ENCODE measurements around the gene OBP2B. TPM values are rescaled to one million over a fixed set of nuclear protein-coding genes. Genes with fewer than 3 reads are reported as not detected.

Gene OBP2B
- total RNA-seq, 1 experiment from 2014 or later, result not detected

DNA sequence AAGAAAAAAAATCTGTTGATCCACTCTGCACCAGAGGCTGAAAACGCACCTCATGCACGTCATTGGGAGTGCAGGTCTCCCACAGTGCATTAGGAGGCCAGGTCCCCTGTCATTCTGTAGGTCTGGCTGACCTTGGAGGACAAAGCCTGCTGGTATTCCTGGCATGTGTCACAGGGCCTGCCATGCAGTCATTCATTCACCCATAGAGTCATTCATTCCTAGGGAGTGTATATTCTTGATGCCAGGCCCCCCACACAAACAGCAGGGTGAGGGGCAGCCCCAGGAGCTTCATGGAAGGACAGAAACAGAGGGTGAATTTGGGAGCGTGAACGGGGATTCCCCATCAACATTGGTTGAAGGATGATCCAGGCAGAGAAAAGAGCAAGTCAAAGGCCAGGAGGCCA is 47.5 kb downstream of the OBP2B start:
- no peak overlapping the region for H3K4me3 Mint-ChIP-seq (ENCODE audit: unreplicated experiment)
- TF ChIP-seq, protein P1, sequence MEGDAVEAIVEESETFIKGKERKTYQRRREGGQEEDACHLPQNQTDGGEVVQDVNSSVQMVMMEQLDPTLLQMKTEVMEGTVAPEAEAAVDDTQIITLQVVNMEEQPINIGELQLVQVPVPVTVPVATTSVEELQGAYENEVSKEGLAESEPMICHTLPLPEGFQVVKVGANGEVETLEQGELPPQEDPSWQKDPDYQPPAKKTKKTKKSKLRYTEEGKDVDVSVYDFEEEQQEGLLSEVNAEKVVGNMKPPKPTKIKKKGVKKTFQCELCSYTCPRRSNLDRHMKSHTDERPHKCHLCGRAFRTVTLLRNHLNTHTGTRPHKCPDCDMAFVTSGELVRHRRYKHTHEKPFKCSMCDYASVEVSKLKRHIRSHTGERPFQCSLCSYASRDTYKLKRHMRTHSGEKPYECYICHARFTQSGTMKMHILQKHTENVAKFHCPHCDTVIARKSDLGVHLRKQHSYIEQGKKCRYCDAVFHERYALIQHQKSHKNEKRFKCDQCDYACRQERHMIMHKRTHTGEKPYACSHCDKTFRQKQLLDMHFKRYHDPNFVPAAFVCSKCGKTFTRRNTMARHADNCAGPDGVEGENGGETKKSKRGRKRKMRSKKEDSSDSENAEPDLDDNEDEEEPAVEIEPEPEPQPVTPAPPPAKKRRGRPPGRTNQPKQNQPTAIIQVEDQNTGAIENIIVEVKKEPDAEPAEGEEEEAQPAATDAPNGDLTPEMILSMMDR (IDR thresholded peaks at IDR 0.05; ENCODE audit: unreplicated experiment), result no peak
- no TSS peak for BruUV-seq (replicated peaks)
- H3K4me1 Mint-ChIP-seq (ENCODE audit: insufficient read depth, unreplicated experiment), result no peaks in the 10 kb centered on the region
- no peaks in the 10 kb centered on the region for H3K9me3 Mint-ChIP-seq (ENCODE audit: unreplicated experiment)
- H3K36me3 Mint-ChIP-seq (ENCODE audit: insufficient read depth, unreplicated experiment), result no peaks in the 10 kb centered on the region
- CTCF ChIA-PET, result interaction anchor here (0.6 to 0.8 kb wide), 2 partner anchors 9 to 907 kb away, joined by 3 to 4 read pairs; no protein-coding TSS in a partner anchor
- no peak for DNase-seq (ENCODE audit: unreplicated experiment)
- H3K27me3 Mint-ChIP-seq (ENCODE audit: insufficient read depth, unreplicated experiment), result no peaks in the 10 kb centered on the region
- intact Hi-C loops (cut with micrococcal nuclease), result no loop called here
- no peak overlapping the region for H3K27ac Mint-ChIP-seq (ENCODE audit: low read depth, unreplicated experiment)
- POLR2A ChIA-PET, result no interaction called here

GRCh38 chr9:133160742-133161546 is 48.1 kb downstream of the OBP2B start:
- no peaks in the 10 kb centered on the region for H3K27me3 Mint-ChIP-seq (ENCODE audit: insufficient read depth, unreplicated experiment)
- BruUV-seq (replicated peaks), result no TSS peak
- H3K4me1 Mint-ChIP-seq (ENCODE audit: insufficient read depth, unreplicated experiment), result no peaks in the 10 kb centered on the region
- no peaks in the 10 kb centered on the region for H3K36me3 Mint-ChIP-seq (ENCODE audit: insufficient read depth, unreplicated experiment)
- intact Hi-C loops (cut with micrococcal nuclease), result no loop called here
- ChIA-PET CTCF (interaction anchor here (0.6 to 1.2 kb wide), 5 partner anchors 10 to 908 kb away, joined by 3 to 6 read pairs (median 4); no protein-coding TSS in a partner anchor), POLR2A (interaction anchor here (0.7 to 1.0 kb wide), 2 partner anchors 12 to 169 kb away, joined by 3 read pairs; no protein-coding TSS in a partner anchor)
- H3K27ac Mint-ChIP-seq (ENCODE audit: low read depth, unreplicated experiment), result peak overlapping the region; percentile 63
- H3K9me3 Mint-ChIP-seq (ENCODE audit: unreplicated experiment), result no peaks in the 10 kb centered on the region
- no peak overlapping the region for H3K4me3 Mint-ChIP-seq (ENCODE audit: unreplicated experiment)
- TF ChIP-seq, protein P1 (IDR thresholded peaks at IDR 0.05; ENCODE audit: unreplicated experiment), result peak; percentile 59
- DNase-seq (ENCODE audit: unreplicated experiment), result peak; percentile 86

DNA sequence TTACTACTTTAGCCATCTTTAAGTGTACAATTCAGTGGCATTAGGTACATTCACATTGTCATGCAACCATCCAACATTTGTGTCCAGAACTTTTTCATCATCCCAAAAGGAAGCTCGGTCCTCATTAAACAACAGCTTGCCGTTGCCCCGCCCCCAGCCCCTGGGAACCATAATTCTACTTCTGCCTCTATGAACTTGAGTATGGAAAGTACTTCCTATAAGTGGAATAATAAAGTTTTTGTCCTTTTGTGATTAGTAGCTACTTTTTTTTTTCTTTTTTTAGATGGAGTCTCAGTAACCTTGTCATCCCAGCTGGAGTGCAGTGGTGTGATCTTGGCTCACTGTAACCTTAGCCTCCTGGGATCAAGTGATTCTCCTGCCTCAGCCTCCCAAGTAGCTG is 50.4 kb downstream of the OBP2B start:
- POLR2A ChIA-PET, result interaction anchor here (0.7 to 2.1 kb wide), 4 partner anchors 9 to 1253 kb away, joined by 3 to 8 read pairs (median 5); partner anchors contain the start of genes MED22 and RPL7A
- H3K27ac Mint-ChIP-seq (ENCODE audit: low read depth, unreplicated experiment), result no peak overlapping the region
- no peaks in the 10 kb centered on the region for H3K36me3 Mint-ChIP-seq (ENCODE audit: insufficient read depth, unreplicated experiment)
- intact Hi-C loops (cut with micrococcal nuclease), result no loop called here
- no peak overlapping the region for H3K4me3 Mint-ChIP-seq (ENCODE audit: unreplicated experiment)
- CTCF ChIA-PET, result interaction anchor here (0.5 to 1.0 kb wide), 4 partner anchors 7 to 124 kb away, joined by 3 to 7 read pairs (median 3); no protein-coding TSS in a partner anchor
- no peak for DNase-seq (ENCODE audit: unreplicated experiment)
- H3K4me1 Mint-ChIP-seq (ENCODE audit: insufficient read depth, unreplicated experiment), result no peaks in the 10 kb centered on the region
- TF ChIP-seq, protein P1 (IDR thresholded peaks at IDR 0.05; ENCODE audit: unreplicated experiment), result no peak
- BruUV-seq (replicated peaks), result no TSS peak
- H3K27me3 Mint-ChIP-seq (ENCODE audit: insufficient read depth, unreplicated experiment), result no peaks in the 10 kb centered on the region
- H3K9me3 Mint-ChIP-seq (ENCODE audit: unreplicated experiment), result no peaks in the 10 kb centered on the region

Other genes starting within 250 kb of the OBP2B start
- gene GFI1B, start 230.6 kb downstream of the OBP2B start, total RNA-seq (2022), result not detected in 2 replicates
- 53.9 and 55.4 TPM in 2 replicates for gene GTF3C5, start 178.3 kb downstream of the OBP2B start, total RNA-seq (2022)
- gene CEL, start 147.3 kb downstream of the OBP2B start, total RNA-seq (2022), result 1.4 and 1.9 TPM in 2 replicates
- gene RALGDS, start 88.0 kb downstream of the OBP2B start, total RNA-seq (2022), result 14.2 and 15.4 TPM in 2 replicates
- not detected in 2 replicates for gene GBGT1, start 45.3 kb downstream of the OBP2B start, total RNA-seq (2022)
- gene ABO, start 66.0 kb upstream of the OBP2B start, total RNA-seq (2022), result not detected in 2 replicates
- 30.2 and 40.5 TPM in 2 replicates for gene SURF6, start 126.9 kb upstream of the OBP2B start, total RNA-seq (2022)
- gene MED22, start 138.9 kb upstream of the OBP2B start, total RNA-seq (2022), result 29.3 and 32.6 TPM in 2 replicates
- gene RPL7A, start 139.0 kb upstream of the OBP2B start, total RNA-seq (2022), result 2,129 and 2,395 TPM in 2 replicates
- 30.8 and 31.2 TPM in 2 replicates for gene SURF1, start 147.2 kb upstream of the OBP2B start, total RNA-seq (2022)
- gene SURF2, start 147.3 kb upstream of the OBP2B start, total RNA-seq (2022), result 28.2 and 39.5 TPM in 2 replicates
- 198 and 226 TPM in 2 replicates for gene SURF4, start 166.8 kb upstream of the OBP2B start, total RNA-seq (2022)
- gene STKLD1, start 167.1 kb upstream of the OBP2B start, total RNA-seq (2022), result 1.3 TPM in 2 replicates
- gene REXO4, start 208.8 kb upstream of the OBP2B start, total RNA-seq (2022), result 26.0 and 38.1 TPM in 2 replicates
- 4.1 and 6.1 TPM in 2 replicates for gene ADAMTS13, start 213.1 kb upstream of the OBP2B start, total RNA-seq (2022)

Measured in MCF 10A (cell line).